Erythroblast (primary cell): Measurements from ENCODE around the gene BACH2.
"Not testable (repeated sequence)": the region's sequence is repeated elsewhere in the genome, so short reads cannot be mapped to it uniquely, and the experiment has no call there.

Experiments
- DNase-seq, 2 experiments: peaks; one replicate each; lab custom pipeline; 2025; lab: John Stamatoyannopoulos, UW
- GATA1 ChIP-seq: IDR thresholded peaks from 2 replicates; pipeline ENCODE4 v1.6.1; 2011; ENCODE audit warnings: low read depth, mild to moderate bottlenecking, control low read depth, low read length, moderate library complexity
- POLR2A ChIP-seq: IDR thresholded peaks from 2 replicates; pipeline ENCODE4 v1.6.1; 2011; ENCODE audit warnings: mild to moderate bottlenecking, low read length

BACH2 gene

DNA sequence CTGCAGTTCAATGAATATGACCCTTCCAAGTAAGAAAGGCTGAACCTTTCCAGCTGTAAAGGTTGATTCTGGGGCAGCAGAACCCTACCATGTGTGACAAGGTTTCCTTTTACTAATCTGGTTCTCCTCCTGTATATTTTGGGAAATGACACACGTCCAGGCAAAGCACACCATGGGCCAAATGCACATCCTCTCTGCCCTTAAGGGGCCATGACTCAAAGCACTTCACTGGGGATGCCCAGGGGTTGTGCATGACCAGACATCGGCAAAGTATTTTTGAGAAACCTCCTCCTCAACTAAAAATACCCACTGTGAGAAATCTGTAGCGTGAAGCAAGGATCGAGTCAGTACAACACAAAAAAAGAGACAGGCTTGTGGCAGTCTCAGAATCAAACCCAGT is 174.7 kb downstream of the BACH2 start:
- DNase-seq: no peak

DNA sequence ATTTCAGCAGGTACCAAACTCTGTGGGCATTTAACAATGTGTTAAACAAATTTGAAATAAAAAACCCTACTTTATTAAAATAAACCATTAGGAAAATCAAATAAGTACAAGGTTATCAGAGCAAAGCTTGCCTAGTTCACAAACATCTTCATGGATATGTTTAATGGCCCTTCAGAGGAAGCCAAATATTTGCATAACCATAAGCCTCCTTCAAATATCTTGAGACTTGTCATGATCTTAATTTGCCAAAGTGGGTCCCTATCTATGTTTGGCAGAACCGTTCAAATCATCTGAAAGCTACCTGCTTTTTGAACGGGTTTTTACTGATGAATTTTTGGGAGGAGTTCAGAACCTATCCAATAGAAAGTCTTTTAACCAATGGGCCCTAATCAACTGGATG is 176.3 kb downstream of the BACH2 start:
- no peak for DNase-seq
- TF ChIP-seq GATA1 (no peak), POLR2A (no peak)

More for the DNA sequence above, 174.7 kb downstream of the BACH2 start:
- no peak for TF ChIP-seq POLR2A

DNA sequence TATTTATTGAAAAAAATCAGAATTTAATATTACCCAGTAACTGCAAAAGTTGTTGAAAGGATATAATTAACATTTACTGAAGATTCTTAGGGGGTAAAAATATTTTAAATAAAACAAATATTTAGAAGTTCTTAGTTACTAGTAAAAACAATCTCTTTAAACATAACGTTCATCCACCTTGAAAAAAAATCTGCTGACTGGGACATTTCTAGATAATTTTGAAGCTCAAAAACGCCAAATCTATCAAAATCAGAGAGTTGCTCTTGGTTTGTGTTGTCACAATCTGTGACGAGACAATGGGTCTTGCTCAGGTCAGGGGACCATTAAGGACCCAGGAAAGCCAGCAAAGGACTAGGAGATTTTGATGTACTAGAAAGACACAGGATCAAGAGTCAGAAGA is 177.0 kb downstream of the BACH2 start:
- TF ChIP-seq POLR2A (no peak), GATA1 (no peak)

DNA sequence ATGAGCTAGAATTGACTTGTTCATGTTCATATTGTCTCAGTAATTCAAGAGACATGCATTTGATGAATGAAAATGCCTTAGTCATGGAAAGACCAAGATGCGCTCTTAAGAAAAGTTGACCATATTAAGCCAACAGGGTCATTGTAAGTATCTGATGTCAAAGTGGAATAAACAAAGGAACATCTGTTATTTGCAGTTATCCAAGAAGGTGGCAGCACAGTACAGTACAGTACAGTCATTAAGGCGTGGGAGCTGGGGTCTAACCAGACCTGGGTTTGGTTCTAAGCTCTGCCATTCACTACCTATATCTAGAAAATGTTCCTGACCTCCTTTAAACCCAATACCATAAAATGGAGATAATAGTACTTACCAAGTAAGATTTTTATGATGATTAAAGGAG is 178.1 kb downstream of the BACH2 start:
- DNase-seq: peak in 1 of 2 experiments; percentile 7

More for the DNA sequence above, 177.0 kb downstream of the BACH2 start:
- no peak for DNase-seq

DNA sequence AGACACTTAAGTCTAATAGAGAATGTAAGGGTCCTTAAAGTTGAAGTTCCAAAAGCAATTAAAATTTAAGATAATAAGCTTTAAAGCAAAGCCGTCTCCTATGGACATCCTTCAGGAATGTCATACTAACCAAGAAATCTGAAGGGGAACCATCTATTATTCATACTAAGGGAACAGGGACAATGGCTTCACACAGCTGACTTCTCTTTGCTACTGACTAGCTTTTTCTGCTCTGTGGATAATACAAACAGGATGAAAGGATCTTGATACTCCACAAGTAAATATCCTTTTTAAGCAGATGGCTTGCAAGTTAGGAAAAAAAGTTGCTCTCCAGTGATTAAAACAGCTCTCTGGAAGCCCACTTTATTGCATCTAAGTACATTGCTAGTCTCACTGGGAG is 178.6 kb downstream of the BACH2 start:
- no peak for TF ChIP-seq POLR2A
- TF ChIP-seq GATA1: no peak
- no peak for DNase-seq

More for the DNA sequence above, 178.1 kb downstream of the BACH2 start:
- TF ChIP-seq POLR2A: no peak
- no peak for TF ChIP-seq GATA1

DNA sequence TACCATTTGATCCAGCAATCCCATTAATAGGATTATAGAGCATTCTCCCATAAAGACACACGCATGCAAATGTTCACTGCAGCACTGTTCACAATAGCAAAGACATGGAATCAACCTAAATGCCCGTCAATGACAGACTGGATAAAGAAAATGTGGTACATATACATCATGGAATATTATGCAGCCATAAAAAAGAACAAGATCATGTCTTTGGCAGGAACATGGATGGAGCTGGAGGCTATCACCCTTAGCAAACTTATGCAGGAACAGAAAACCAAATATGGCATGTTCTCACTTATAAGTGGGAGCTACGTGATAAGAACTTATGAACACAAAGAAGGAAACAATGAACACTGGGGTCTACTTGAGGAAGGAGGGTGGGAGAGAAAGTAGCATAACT is 180.5 kb downstream of the BACH2 start:
- DNase-seq: not testable (repeated sequence)

DNA sequence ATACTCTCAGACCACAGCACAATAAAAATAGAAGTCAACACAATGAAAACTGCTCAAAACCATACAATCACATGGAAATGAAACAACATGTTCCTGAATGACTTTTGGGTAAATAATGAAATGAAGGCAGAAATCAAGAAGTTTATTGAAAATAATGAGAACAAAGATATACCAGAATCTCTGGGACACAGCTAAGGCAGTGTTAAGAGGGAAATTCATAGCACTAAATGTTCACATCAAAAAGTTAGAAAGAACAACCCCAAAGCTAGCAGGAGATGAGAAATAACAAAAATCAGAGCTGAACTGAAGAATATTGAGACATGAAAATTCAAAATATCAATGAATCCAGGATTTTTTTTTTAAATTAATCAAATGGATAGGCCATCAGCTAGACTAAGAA is 183.3 kb downstream of the BACH2 start:
- DNase-seq: no peak
- TF ChIP-seq POLR2A: no peak
- no peak for TF ChIP-seq GATA1

DNA sequence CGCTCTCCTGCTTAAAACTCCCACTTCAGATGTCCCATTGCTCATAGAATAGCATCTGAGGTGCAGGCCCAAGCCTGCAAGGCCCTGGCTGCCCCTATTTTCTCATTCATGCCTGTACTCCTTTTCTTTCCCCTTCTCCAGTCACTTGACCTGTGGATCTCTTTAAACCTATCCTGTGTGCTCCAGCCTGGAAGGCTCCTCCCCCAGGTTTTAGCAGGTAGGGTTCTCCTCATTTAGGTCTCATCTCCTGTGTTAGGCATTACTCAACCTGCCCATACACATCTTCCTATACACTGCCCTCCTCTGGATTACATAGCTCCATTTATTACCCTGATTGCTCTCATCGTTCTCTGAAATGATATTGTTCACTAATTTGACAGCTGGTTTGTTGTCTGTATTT is 185.3 kb downstream of the BACH2 start:
- no peak for TF ChIP-seq POLR2A
- TF ChIP-seq GATA1: no peak

DNA sequence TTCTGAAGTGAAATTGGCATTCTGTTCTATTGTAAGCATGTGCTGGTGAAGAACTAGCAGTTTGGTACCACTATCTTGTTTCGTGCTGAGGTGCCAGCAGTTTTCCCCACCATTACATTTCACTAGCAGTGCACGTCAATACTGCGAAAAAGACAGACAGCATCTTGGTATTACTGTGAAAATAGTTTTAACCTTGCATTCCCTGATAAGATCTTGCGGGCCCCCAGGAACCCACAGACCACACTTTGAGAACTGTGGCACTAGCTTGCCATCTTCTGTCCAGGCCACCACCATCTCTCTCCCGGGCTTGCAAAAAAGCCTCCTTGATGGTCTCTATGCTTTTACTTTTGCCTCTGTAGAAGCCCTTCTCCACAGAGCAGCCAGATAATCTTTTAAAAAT is 185.7 kb downstream of the BACH2 start:
- TF ChIP-seq POLR2A: no peak
- TF ChIP-seq GATA1: no peak
- no peak for DNase-seq

More for the DNA sequence above, 185.3 kb downstream of the BACH2 start:
- DNase-seq: no peak

DNA sequence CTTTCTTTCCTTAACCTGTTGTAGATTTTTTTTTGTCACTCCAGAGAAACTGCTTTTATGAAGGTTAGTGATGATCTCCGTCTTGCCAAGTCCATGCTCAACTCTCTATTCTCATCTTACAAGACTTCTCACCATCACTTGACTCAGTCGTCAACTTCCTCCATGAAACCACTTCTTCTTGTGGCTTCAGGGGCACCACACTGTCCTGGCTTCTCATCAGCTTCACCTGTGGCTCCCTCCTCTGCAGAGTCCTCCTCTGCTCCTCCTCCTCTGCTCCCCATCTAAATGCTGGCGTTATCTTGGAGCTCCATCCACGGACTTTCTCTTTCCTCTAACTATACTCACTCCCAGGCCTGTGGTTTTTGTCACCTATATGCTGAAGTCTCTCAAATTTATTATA is 187.5 kb downstream of the BACH2 start:
- DNase-seq: no peak
- TF ChIP-seq POLR2A (no peak), GATA1 (no peak)

DNA sequence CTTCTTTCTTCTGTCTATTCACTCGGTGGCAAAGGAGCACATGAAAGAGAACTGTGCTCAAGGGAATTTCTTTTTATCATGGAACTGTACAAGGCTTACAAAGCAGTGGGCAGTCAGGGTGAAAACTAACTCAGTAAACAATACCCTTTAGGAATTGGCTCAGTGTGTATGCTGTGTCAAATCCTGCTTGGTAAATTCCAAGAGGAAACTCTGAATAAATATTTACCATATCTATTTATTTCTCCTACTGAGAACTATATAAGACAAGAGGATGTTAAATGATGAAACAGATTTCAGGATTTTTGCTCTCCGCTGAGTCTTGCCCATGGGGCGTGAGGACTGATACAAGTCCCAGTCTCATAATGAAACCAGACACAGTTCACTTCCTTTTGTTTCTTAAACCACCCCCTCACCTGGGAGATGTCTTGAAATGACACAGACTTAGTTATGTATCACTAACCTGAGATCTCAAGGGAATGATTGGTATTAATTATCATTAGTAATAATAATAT is 188.8 kb downstream of the BACH2 start:
- TF ChIP-seq GATA1 (no peak), POLR2A (no peak)
- no peak for DNase-seq

DNA sequence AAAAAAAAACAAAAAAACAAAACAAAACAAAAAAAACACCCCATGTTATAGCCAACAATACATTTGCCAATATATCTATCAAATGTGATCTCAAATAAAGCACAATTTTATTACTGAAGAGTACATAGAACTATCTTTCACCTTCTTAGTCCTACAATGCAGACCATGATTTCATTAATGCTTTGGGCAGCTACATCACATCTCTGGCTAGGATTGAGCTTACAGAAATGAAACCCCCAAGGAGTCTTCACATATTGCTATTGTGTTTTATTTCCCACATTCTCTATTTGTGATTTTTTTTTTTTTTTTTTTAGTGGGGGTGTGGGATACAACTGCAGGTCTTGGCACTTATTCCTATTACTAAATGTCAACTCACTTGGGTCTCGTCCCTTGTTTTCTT is 189.3 kb downstream of the BACH2 start:
- no peak for TF ChIP-seq POLR2A
- no peak for TF ChIP-seq GATA1
- DNase-seq: no peak

DNA sequence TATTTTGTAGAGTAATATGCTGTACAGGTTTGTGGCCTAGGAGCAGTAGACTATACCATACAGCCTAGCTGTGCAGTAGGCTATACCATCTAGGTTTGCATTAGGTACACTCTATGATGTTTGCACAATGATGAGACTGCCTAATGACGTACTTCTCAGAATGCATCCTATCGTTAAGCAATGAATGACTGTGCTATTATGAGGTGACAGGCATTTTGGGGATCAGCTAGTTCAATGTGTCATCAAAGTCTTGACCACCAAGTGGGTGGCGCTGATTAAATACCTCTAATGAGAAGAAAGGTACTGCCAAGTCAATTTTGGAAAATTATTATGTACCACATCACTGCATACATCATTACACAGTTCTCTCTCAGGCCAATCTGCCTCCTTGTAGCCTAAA is 190.2 kb downstream of the BACH2 start:
- TF ChIP-seq POLR2A (no peak), GATA1 (no peak)
- no peak for DNase-seq

DNA sequence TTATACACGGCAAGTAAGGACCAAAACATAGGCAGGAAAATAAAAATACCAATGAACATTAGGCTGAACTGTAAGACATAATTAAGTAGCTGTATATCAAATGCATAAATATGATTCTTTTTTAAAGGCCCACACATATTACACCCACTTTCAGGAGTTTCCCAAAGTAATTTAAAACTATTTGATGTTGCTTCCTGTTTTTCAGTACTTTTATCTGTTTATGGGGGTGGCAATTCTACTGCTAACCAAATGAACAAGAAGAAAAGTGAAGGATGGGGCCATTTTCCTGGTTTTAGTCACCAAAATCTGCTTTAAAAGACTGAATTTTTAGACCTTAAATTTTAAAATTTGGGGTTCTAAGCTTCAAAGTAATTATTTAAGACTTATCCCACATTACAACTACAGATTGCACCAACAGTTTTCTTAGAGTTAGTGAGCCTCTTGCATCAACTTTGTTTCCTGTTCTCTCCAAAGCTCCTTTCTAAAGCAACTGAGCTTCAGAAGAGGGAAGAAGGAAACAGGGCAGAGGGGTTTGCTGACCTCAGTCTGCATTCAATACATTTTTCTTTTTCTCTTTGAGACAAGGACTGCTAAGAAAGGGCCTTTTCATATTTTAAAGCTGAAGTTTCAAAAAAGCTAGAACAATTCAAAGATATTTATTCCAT is 191.0 kb downstream of the BACH2 start:
- TF ChIP-seq POLR2A (no peak), GATA1 (no peak)
- no peak for DNase-seq

DNA sequence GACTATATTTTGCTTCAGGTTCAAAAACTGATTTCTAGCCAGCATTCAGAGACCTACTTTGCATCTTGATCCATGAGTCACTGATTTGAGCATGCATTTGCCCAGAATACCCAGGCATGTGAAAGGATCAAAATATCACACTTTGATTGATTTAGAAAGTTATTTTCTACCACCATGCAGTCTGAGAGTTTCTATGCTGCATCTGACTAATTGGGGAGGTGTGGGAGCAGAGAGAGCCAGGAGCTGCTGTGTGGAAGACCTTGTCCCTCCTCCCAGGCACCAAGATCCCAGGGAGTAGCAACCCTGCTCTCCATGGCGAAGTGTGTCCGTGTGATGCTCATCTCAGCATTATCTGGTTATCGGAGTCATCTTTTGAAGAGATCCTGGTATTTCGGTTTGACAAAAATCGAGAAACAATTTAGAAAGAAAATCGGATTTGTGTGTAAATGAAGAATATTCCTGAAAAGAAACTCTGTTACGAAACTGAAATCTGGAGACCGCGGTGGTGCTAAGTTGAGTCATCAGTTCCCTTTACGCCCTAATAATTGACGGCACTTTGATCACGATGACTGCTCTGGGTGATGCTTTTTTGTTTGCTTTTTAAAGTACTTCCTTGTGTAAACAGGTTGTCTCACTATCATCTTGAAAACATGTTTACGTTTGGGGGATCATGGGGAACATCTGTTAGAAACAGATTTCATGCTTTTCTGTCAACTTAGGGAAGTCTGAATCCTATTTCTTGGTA is 193.4 kb downstream of the BACH2 start:
- TF ChIP-seq POLR2A: no peak
- TF ChIP-seq GATA1: no peak
- no peak for DNase-seq
